Esophagus mucosa (tissue), 1 donor: Measurements from ENCODE around the gene ZNF830. TPM values are rescaled to one million over a fixed set of nuclear protein-coding genes. Genes with fewer than 3 reads are reported as not detected.
"Not testable (repeated sequence)": the region's sequence is repeated elsewhere in the genome, so short reads cannot be mapped to it uniquely, and the experiment has no call there.

Source experiments
- ATAC-seq: fragments of 200-7000 bp; cut with Tn5 transposase; one replicate; pipeline ENCODE4 v1.9.1; 2020
- total RNA-seq: library from RNA; stranded (reverse); gene quantifications from one replicate; pipeline ENCODE4 v1.2.4, GENCODE V29; 2023
- donor health status: DM: yes; HTN: yes; CAD: no.

Gene ZNF830
- total RNA-seq, 1 donor from 2014 or later = 7.7 TPM

DNA sequence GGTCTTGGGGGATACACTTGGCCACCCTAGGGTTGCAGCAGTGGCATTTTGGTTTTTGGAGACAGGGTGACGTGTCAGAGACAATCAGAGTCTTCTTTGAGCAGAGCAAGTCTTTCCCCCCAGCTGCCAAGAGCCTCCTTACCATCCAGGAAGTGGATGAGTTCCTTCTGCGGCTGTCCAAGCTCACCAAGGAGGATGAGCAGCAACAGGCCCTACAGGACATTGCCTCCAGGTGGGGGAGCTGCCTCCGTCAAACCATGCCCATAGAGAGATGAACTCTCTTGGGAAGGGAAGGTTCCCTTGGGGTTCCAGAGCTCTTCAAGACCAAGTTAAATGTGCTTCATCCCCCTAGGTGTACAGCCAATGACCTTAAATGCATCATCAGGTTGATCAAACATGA lies 30.3 kb downstream of the ZNF830 start:
- peak; percentile 24 for ATAC-seq

DNA sequence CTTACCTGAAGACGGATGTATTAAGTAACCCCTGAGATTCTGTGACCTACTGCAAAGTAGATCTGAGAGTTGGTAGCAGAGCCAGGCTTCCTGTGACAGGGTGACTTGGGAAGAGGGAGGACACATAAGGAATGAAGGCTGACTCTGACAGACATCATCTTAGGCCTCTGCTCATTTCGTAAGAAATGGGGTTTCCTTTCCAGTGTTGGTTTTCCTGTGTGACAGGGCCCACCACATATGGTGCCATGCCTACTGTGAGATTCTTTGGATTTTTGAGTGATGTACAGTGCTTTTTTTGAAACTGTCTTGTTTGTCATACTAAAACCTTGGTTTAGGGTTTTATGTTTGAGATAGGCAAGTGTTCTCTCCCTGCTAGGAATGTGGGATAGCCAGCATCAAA lies 31.7 kb downstream of the ZNF830 start:
- no peak for ATAC-seq

DNA sequence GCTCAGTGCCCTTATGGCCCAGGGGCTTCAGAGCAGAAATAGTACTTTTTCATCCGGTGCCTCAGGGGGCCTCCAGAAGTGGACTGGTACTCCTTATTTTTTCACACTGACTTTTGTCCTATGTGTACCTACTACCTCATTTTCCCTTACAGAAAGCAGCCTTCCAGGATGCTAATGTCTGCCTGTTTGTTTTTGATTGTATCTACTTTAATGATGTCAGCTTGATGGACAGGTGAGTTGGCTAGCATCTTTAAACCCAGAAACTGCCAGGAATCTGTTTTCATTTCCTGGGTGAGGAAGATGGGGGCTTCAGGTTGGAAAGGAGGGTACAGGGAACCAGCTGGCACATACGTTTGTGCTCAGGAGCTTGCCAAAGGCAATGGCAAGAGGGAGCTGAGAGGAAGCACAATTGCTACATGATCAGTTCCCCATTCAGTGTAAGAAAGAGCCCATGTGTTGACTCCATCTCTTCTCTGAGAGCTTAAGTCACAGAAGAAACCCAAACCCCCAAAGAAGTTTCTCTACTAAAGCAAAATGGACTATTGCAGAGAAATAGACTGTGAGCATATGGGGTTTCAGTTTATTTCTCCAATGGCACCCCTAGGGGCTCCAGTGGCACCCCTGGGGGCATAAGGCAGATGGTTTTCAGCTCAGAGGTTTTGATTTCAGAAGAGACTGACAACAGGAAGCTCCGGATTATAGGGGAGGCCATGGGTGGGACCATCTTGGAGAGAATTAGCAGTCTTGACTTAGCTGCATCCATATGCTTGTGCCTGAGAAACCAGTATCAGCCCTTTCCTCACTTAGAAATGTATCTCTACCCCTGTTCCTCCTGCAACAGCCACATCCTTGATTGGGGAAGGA lies 35.3 kb downstream of the ZNF830 start:
- ATAC-seq = no peak

DNA sequence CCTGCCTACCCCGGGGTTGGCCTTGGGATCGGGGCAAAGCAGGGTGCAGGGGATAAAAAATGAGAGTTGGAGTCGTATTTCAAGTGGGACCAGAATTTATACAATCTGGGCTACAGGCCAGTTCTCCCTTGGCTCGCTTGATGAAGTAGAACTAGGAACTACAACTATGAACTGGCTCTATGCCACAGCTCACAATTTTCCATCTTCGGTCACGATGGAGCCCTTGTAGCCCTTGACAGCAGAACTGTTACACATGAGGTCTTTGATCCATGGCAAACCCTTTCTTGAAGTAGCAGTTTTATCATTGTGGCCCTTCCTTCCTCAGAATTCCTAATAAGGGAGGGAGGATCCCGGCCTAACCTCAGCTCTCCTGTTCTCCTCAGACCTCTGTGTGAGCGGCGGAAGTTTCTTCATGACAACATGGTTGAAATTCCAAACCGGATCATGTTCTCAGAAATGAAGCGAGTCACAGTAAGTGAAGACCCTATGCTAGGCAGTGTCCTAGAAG lies 36.1 kb downstream of the ZNF830 start:
- ATAC-seq = peak; percentile 30

DNA sequence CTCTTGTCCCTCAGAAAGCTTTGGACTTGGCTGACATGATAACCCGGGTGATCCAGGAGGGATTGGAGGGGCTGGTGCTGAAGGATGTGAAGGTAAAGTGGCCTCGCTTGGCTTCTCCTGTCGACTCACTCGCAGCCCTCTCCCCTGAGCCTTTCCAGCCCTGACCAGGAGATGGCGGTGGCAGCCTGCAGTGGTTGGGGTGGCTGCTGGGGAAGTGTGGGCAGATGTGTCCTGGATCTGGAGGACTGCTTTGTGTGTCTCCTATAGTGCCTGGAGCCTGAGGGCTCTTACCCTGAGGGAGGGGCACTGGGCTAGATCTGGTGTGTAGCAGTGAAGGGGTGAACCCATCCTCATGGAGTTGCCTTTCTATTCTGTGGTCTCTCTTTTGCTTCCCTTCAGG lies 36.9 kb downstream of the ZNF830 start:
- peak; percentile 84 for ATAC-seq

DNA sequence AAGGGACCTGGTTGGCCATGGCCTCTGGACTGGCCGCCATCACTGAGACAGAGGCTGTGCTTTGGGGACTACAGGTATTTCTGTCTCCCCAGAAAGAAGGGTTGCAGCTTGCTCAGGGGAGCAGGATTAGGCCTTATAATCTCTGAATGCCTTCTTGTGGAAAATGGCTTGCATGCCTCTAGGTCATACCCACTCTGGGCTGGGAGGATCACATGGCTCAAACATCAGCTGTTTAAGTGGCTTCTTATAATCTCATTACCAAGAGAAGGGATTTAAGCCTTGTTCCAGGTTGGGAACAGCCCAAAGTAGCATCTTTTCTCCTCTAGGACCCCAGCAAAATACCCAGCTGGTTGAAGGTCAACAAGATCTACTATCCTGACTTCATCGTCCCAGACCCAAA lies 38.1 kb downstream of the ZNF830 start:
- ATAC-seq = no peak

DNA sequence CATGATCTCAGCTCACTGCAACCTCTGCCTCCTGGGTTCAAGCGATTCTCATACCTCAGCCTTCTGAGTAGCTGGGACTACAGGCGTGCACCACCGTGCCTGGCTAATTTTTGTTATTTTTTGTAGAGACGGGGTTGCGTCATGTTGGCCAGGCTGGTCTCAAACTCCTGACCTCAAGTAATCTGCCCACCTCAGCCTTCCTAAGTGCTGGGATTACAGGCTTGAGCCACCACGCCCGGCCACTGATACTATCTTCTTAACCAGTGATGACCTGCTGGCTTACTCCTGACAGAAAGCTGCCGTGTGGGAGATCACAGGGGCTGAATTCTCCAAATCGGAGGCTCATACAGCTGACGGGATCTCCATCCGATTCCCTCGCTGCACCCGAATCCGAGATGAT lies 39.6 kb downstream of the ZNF830 start:
- not testable (repeated sequence) for ATAC-seq

DNA sequence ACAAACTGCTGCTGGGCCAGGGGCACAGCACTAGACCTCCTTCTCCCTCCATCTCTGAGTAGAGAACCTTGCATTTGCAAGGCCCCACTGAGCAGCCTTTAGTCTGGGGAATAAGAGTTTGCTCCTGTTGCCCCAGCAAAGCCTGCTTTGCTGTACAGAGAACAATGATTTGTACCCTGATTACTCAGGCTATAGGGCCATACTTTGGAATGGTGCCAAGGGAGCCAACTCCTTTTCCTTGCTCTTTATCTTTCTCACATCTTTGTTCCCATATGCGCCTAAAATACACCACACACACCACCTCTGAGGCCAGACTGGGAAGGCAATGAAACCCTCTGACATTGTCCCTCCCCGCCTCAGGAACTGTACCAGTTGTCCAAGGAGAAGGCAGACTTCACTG lies 40.2 kb downstream of the ZNF830 start:
- no peak for ATAC-seq

DNA sequence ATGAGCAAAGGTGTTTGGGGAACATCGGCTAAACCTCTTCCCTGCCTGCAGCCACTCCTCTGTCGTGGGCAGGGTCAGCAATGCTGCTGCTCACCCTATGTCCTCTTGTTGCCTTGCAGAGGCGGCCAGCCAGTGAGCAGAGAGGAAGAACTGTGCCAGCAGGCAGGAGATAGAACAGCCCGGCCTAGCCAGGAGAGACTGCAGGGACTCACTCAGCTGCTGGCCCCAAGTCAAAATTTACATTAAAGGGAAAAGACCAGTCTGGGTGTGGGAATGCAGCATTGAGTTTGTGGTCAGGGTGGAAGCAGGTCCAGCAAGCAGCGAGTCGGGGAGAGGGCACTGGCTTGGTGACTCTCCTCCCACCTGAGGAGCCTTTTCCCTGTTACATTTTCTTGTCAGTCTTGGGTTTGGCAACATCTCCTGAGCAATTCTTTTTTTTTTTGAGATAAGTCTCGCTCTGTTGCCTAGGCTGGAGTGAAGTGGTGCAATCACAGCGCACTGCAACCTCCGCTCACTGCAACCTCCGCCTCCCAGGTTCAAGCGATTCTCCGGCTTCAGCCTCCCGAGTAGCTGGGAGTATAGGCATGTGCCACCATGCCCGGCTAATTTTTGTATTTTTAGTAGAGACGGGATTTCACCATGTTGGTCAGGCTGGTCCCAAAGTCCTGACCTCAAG lies 41.7 kb downstream of the ZNF830 start:
- peak; percentile 33 for ATAC-seq

DNA sequence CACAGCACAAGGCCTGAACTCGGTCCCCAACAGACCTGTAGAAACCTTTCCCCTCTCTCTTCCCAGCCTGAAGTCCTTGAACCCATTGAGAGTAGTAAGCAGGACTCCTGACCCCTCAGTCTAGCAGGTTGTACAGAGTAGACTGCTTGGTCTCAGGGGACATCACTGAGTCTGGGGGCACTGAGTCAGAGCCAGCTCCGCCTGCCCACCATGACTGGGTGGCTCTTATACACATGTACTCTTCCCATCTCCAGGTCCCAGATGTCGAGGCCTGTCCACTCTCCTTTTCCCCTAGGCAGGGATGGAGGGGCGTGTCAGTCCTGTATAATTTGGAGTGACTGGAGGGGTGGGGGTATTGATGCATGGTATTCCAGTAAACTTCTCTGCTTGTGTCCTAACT lies 42.4 kb downstream of the ZNF830 start:
- ATAC-seq = peak; percentile 12

DNA sequence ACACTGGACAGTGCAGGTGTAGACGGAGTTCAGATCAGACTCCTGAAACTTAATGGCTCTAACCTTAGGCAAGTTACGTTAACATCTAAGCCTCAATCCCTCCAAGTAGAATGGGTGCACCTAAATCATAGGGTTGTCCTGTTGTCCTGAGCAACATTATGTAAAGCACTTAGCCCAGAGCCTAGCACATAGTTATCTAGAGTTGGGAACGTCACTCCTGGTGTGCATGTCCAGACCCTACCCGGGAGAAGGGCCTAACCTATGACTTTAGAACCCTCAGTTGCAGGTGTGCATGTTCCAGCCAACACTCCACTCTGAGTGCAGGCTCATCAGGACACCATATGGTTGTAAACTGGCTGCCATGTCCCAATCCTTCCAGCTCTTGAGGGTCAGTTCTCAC lies 45.0 kb downstream of the ZNF830 start:
- no peak for ATAC-seq

DNA sequence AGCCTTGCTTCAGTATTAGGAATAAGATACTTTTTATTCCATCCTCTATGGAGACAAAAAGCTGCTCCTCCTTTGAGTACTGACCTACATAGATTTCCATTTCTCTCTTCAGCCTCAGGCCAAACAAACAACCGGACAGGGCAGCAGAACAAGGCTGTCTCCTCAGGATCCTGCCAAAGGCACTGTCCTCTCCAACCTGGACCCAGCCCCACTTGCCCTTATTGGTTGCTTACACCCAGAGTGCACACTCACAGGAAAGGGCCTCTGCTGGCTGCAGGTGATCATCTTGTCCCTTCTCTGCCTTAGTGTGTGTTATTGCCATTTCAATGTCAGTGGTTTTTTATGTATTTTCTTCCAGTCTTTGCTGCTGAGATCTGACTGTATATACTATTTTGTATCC lies 45.6 kb downstream of the ZNF830 start:
- ATAC-seq = no peak

DNA sequence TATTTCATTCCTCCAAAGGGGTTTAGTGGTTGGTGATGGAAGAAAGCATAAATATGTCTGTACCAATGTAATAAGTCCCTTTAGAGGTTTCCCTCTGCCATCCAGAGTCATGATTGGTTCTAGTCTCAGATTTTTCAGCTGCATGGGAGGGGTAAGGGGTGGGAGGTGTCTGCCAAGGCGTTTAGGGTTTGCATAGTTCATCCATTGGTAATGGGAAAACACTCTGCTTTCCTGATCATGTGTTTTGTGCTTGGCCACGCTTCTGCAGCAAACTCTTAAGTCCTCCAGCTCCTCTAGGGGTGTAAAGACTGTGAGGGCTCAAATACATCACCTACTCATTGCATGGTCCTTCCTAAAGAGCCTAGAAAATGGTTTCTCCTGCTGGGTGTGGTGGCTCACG lies 48.8 kb downstream of the ZNF830 start:
- no peak for ATAC-seq

DNA sequence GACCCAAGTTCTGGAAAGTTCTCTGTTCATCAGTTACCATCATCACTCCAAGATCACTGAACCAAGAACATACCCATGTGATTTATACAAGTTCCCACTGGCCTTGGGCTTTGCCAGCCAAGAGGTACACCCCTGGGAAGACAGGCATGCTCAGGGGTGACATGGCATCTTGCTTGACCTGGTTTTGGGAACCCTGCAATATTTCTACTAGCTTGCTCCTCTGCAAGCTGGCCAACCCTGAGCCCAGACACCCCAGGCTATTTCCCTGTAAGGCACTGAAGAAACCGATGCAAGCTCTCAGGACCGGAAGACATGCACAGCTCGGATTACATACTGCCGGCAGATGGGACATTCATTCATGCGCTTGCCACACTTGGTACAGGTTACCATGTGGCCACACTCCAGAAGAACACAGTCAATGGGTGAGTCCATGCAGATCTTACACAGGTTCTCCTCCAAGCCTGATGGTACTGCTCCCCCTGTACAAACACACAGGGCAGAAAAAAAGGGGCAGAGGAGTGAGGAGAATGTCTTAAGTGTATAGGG lies 50.4 kb downstream of the ZNF830 start:
- ATAC-seq = no peak

Other genes starting within 250 kb of the ZNF830 start
- gene CCT6B, start 80 bp upstream of the ZNF830 start, total RNA-seq = 0.96 TPM
- 22.8 TPM for gene LIG3, start 19.0 kb downstream of the ZNF830 start, total RNA-seq
- 46.3 TPM for gene RFFL, start 102.2 kb downstream of the ZNF830 start, total RNA-seq
- 6.3 TPM for gene RAD51D, start 158.3 kb downstream of the ZNF830 start, total RNA-seq
- not detected for gene FNDC8, start 160.1 kb downstream of the ZNF830 start, total RNA-seq
- 14.7 TPM for gene NLE1, start 180.8 kb downstream of the ZNF830 start, total RNA-seq
- not detected for gene UNC45B, start 186.3 kb downstream of the ZNF830 start, total RNA-seq
- gene SLC35G3, start 232.9 kb downstream of the ZNF830 start, total RNA-seq = not detected